H1 (cell line): ENCODE results near the gene GALNT18. TPM values are rescaled to one million over a fixed set of nuclear protein-coding genes. Genes with fewer than 3 reads are reported as not detected.

Experiments used
- MAX ChIP-seq: IDR thresholded peaks from 2 replicates; pipeline ENCODE4 v1.6.1; 2012; ENCODE audit warnings: inconsistent platforms
- PHF8 ChIP-seq: fragments of 200-600 bp; sonication (generic); conservative IDR thresholded peaks from 2 replicates; pipeline ENCODE4 v1.7.1; 2012; ENCODE audit warnings: low read depth, mild to moderate bottlenecking, inconsistent platforms, low read length, moderate library complexity
- polyA plus RNA-seq, 7 experiments: library from polyadenylated mRNA; depleted of rRNA in 3 of 7; stranded (reverse) in 5 of 7; unstranded in 2 of 7; fragments of >200 nt in 5 of 7; fragments of 200-250 nt in 2 of 7; gene quantifications; 1 replicate in 5 of 7; 2 replicates in 1 of 7; 4 replicates in 1 of 7; pipeline versions ENCODE4 v1.2.1 to v1.2.3, GENCODE V29; 2011 to 2013; ENCODE audit warnings: missing spikeins in 2 of 7, mixed read lengths in 2 of 7
- total RNA-seq: library from RNA; stranded (reverse); fragmentation: NEBNext Ultra II Directional; extraction: Animal tissue kit (Norgen Biotek cat#: 25700); gene quantifications from 2 replicates; pipeline ENCODE4 v1.2.1, GENCODE V29; 2021

Gene GALNT18
- total and polyA plus RNA-seq, 2 of the 8 experiments (the other 6 are each of a cell fraction or from before 2014, with no cell fraction given) = 6.0 to 9.4 TPM

DNA sequence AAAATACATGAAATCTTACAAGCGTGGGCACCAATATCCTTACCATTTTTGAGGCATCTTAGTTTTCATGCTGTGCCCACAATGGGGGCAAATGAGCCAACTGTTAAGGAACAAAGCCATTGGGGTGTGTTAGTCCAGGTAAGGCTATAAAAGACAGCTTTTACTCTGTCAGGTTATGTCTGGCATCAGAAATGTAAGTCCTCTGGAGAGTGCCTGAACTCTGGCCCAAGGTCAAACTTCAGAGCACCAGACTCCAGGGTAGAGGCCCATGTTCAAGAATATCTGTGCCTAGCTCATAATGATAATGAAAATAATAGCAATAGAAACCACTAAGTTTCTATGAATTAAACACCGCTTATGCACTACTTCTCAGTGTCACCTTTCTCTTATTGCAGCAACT, 374.2 kb downstream of the GALNT18 start (continued):
- TF ChIP-seq PHF8 = no peak
- TF ChIP-seq MAX = no peak
